ENCODE data around the gene ARHGEF3.
"Not testable (repeated sequence)": the region's sequence is repeated elsewhere in the genome, so short reads cannot be mapped to it uniquely, and the experiment has no call there.

DNA sequence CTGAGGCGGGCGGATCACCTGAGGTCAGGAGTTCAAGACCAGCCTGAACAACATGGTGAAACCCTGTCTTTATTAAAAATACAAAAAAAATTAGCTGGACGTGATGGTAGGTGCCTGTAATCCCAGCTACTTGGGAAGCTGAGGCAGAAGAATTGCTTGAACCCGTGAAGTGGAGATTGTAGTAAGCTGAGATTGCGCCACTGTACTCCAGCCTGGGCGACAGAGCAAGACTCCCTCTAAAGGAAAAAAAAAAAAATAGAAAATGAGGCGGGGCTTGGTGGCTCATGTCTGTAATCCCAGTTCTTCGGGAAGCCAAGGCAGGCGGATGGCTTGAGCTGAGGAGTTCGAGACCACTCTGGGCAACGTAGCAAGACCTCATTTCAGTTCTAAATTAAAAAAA lies 43.7 kb downstream of the ARHGEF3 start:
- not testable (repeated sequence) for TF ChIP-seq YY1 (IDR thresholded peaks at IDR 0.05; ENCODE audit: insufficient read depth, insufficient read length); ZNF274 (IDR thresholded peaks at IDR 0.05; ENCODE audit: low read depth, low read length)

All from NT2/D1 (cell line).